MCF 10A (cell line): Measurements from ENCODE around the gene TAL1. TPM values are rescaled to one million over a fixed set of nuclear protein-coding genes. Genes with fewer than 3 reads are reported as not detected.
"Not testable (repeated sequence)": the region's sequence is repeated elsewhere in the genome, so short reads cannot be mapped to it uniquely, and the experiment has no call there.

Experiments
- BruUV-seq: library from RNA; stranded (reverse); fragments of 400-500 nt; replicated peaks from 2 replicates; lab custom pipeline; 2021; lab: Mats Ljungman, UMichigan
- CTCF ChIA-PET: fragments of 300-600 bp; sonication (Branson Sonifier 250); formaldehyde crosslinking; extraction: SDS; loops from one replicate; lab custom pipeline; 2021; ENCODE audit warnings: antibody characterized with exemption, inconsistent platforms; lab: Yijun Ruan, JAX
- POLR2A ChIA-PET: fragments of 300-600, 350-650 bp; sonication (Branson Sonifier 250); formaldehyde crosslinking; extraction: SDS; loops from one replicate; lab custom pipeline; 2020; ENCODE audit warnings: antibody characterized with exemption, inconsistent platforms; lab: Yijun Ruan, JAX
- DNase-seq: peaks from one replicate; pipeline ENCODE4 v3.0.0-alpha.2; 2018; ENCODE audit not compliant: unreplicated experiment
- H3K27ac Mint-ChIP-seq: one replicate; pipeline ENCODE4 v1.8.0; 2022; ENCODE audit warnings: mild to moderate bottlenecking, low read depth, mixed read lengths; ENCODE audit not compliant: unreplicated experiment
- H3K27me3 Mint-ChIP-seq: one replicate; pipeline ENCODE4 v1.8.0; 2022; ENCODE audit warnings: mixed read lengths; ENCODE audit not compliant: insufficient read depth, unreplicated experiment
- H3K36me3 Mint-ChIP-seq: one replicate; pipeline ENCODE4 v1.8.0; 2022; ENCODE audit warnings: mild to moderate bottlenecking, moderate library complexity, mixed read lengths; ENCODE audit not compliant: insufficient read depth, unreplicated experiment
- H3K4me1 Mint-ChIP-seq: one replicate; pipeline ENCODE4 v1.8.0; 2022; ENCODE audit warnings: mixed read lengths; ENCODE audit not compliant: insufficient read depth, unreplicated experiment
- H3K4me3 Mint-ChIP-seq: one replicate; pipeline ENCODE4 v1.8.0; 2022; ENCODE audit warnings: mild to moderate bottlenecking, moderate library complexity, mixed read lengths; ENCODE audit not compliant: unreplicated experiment
- H3K9me3 Mint-ChIP-seq: one replicate; pipeline ENCODE4 v1.8.0; 2022; ENCODE audit warnings: mixed read lengths; ENCODE audit not compliant: unreplicated experiment
- intact Hi-C: fragments of 100-400 bp; cut with micrococcal nuclease; formaldehyde crosslinking; loops from 2 replicates; pipeline ENCODE4 v1.14.1; 2022
- total RNA-seq: library from RNA; stranded (reverse); gene quantifications from 2 replicates; pipeline ENCODE4 v1.2.3, GENCODE V29; 2022
- TF ChIP-seq, protein P1 (sequence below): fragments of 200-600 bp; IDR thresholded peaks from one replicate; pipeline ENCODE4 v1.8.0; 2022; ENCODE audit warnings: antibody characterized with exemption, mild to moderate bottlenecking; ENCODE audit not compliant: unreplicated experiment

The TAL1 gene
- total RNA-seq, 1 experiment from 2014 or later, result not detected

DNA sequence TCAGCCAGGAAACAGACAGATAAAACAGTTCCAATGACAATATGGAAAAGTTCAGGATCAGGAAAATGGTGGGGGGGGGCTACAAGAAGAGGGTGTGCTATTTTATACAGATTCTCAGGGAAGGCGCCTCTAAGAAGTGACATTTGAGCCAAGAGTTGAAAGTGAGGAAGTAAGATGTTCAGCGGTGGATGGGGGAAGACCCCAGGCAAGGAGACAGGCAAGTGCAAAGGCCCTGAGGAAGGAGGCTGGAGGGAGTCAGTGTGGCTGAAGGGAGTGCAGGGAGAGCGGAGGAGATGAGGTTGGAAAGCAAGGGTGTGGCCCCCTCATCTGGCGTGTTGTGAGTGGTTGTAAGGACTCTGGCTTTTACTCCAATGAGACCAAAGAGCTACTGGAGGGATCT lies 33.8 kb downstream of the TAL1 start:
- TF ChIP-seq, protein P1, sequence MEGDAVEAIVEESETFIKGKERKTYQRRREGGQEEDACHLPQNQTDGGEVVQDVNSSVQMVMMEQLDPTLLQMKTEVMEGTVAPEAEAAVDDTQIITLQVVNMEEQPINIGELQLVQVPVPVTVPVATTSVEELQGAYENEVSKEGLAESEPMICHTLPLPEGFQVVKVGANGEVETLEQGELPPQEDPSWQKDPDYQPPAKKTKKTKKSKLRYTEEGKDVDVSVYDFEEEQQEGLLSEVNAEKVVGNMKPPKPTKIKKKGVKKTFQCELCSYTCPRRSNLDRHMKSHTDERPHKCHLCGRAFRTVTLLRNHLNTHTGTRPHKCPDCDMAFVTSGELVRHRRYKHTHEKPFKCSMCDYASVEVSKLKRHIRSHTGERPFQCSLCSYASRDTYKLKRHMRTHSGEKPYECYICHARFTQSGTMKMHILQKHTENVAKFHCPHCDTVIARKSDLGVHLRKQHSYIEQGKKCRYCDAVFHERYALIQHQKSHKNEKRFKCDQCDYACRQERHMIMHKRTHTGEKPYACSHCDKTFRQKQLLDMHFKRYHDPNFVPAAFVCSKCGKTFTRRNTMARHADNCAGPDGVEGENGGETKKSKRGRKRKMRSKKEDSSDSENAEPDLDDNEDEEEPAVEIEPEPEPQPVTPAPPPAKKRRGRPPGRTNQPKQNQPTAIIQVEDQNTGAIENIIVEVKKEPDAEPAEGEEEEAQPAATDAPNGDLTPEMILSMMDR, result no peak
- BruUV-seq, result no TSS peak
- CTCF ChIA-PET, result interaction anchor here (0.6 to 1.4 kb wide), 3 partner anchors 8 to 524 kb away, joined by 3 to 4 read pairs (median 4); partner anchors contain the start of gene PDZK1IP1
- H3K4me3 Mint-ChIP-seq, result no peak overlapping the region
- H3K9me3 Mint-ChIP-seq, result peaks cover 4% of the 10 kb centered on the region
- H3K27me3 Mint-ChIP-seq, result peaks cover 10% of the 10 kb centered on the region
- intact Hi-C loops, result no loop called here
- H3K36me3 Mint-ChIP-seq, result no peaks in the 10 kb centered on the region
- H3K4me1 Mint-ChIP-seq, result no peaks in the 10 kb centered on the region
- POLR2A ChIA-PET, result interaction anchor here (1.6 kb wide), 1 partner anchor 8 kb away, joined by 5 read pairs; the partner anchor contains the start of gene PDZK1IP1
- no peak for DNase-seq
- no peak overlapping the region for H3K27ac Mint-ChIP-seq

GRCh38 chr1:47196622-47197021 lies 35.4 kb downstream of the TAL1 start:
- no TSS peak for BruUV-seq
- POLR2A ChIA-PET, result interaction anchor here (1.0 kb wide), 1 partner anchor 67 kb away, joined by 5 read pairs; no protein-coding TSS in a partner anchor
- no peak for DNase-seq
- Mint-ChIP-seq H3K4me3 (no peak overlapping the region), H3K27me3 (peaks cover 10% of the 10 kb centered on the region), H3K9me3 (no peaks in the 10 kb centered on the region), H3K27ac (no peak overlapping the region), H3K36me3 (no peaks in the 10 kb centered on the region), H3K4me1 (peaks cover 13% of the 10 kb centered on the region)
- CTCF ChIA-PET, result interaction anchor here (0.7 to 1.2 kb wide), 4 partner anchors 31 to 241 kb away, joined by 3 to 4 read pairs (median 4); no protein-coding TSS in a partner anchor
- TF ChIP-seq, protein P1, result no peak
- intact Hi-C loops, result no loop called here

- H3K9me3 Mint-ChIP-seq, H3K36me3 Mint-ChIP-seq, H3K27ac Mint-ChIP-seq, intact Hi-C loops, BruUV-seq, H3K27me3 Mint-ChIP-seq, POLR2A ChIA-PET, DNase-seq, H3K4me3 Mint-ChIP-seq: not testable (repeated sequence)
- CTCF ChIA-PET, result interaction anchor here (1.1 kb wide), 1 partner anchor 131 kb away, joined by 3 read pairs; no protein-coding TSS in a partner anchor
- H3K4me1 Mint-ChIP-seq, result peaks cover 19% of the 10 kb centered on the region
These were observed 36.0 kb downstream of the TAL1 start for GRCh38 chr1:47195981-47196380.

DNA sequence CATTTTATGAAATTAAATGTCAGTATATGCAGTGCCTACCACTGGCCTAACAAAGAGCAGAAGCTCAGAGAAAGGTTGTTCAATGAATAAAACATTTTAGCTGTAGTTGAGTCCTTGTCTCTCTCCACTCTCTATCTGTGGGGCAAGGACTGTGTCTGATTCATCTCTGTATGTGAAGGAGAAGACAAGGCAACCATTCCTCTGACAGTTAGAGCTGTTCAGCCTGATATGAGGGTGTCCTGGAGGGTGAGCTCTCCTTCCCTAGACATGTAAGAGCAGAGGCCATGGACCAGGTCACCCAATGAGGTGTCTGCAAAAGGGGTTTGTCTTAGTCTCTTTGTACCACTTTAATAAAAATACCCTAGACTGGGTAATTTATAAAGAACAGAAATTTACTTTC lies 37.7 kb downstream of the TAL1 start:
- Mint-ChIP-seq H3K27me3 (peaks cover 9% of the 10 kb centered on the region), H3K27ac (no peak overlapping the region), H3K9me3 (no peaks in the 10 kb centered on the region), H3K36me3 (no peaks in the 10 kb centered on the region), H3K4me3 (no peak overlapping the region), H3K4me1 (peaks cover 33% of the 10 kb centered on the region)
- BruUV-seq, result no TSS peak
- DNase-seq, result no peak
- TF ChIP-seq, protein P1, result no peak
- CTCF ChIA-PET, result interaction anchor here (0.5 to 6.9 kb wide), 25 partner anchors 8 to 532 kb away, joined by 3 to 212 read pairs (median 5); partner anchors contain the start of genes CMPK1 and FOXD2
- intact Hi-C loops, result loop anchor here (5.0 kb wide), 2 partner anchors 138 to 228 kb away; partner anchors contain the start of gene CMPK1
- POLR2A ChIA-PET, result interaction anchor here (1.5 to 5.1 kb wide), 5 partner anchors 14 to 140 kb away, joined by 4 to 82 read pairs (median 6); partner anchors contain the start of gene CMPK1

DNA sequence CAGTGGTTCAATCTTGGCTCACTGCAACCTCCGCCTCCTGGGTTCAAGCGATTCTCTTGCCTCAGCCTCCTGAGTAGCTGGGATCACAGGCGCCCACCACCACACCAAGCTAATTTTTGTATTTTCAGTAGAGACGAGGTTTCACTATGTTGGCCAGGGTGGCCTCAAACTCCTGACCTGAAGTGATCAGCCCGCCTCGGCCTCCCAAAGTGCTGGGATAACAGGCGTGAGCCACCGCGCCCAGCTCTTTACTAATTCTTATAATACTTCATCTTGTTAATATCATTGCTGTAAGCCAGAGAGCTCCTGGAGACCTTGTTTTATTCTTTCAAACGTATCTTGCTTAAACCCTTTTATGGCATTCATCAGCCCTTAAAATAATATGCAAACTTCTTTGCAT lies 38.5 kb downstream of the TAL1 start:
- POLR2A ChIA-PET, result interaction anchor here (0.9 to 5.1 kb wide), 10 partner anchors 8 to 187 kb away, joined by 3 to 82 read pairs (median 5); partner anchors contain the start of genes CMPK1 and STIL
- not testable (repeated sequence) for BruUV-seq
- CTCF ChIA-PET, result interaction anchor here (0.6 to 6.9 kb wide), 50 partner anchors 8 to 921 kb away, joined by 3 to 212 read pairs (median 5); partner anchors contain the start of genes CMPK1, FOXD2 and STIL

More for the DNA sequence above, 38.5 kb downstream of the TAL1 start:
- not testable (repeated sequence) for DNase-seq, H3K27me3 Mint-ChIP-seq, H3K36me3 Mint-ChIP-seq, H3K27ac Mint-ChIP-seq, H3K9me3 Mint-ChIP-seq, H3K4me3 Mint-ChIP-seq
- intact Hi-C loops, result loop anchor here (1.0 to 5.0 kb wide), 4 partner anchors 69 to 229 kb away; partner anchors contain the start of gene CMPK1
- H3K4me1 Mint-ChIP-seq, result peaks cover 33% of the 10 kb centered on the region
